Natural killer cell (primary cell): ENCODE results near the gene MYLK3. TPM values are rescaled to one million over a fixed set of nuclear protein-coding genes. Genes with fewer than 3 reads are reported as not detected.

ENCODE experiments used
- ATAC-seq, 3 donors: fragments of 150-1000 bp in 2 of 3; fragments of 200-7000 bp in 1 of 3; cut with Tn5 transposase; 1 replicate in 1 of 3; 2 replicates in 2 of 3; pipeline ENCODE4 v1.10.0; 2021; ENCODE audit warnings: mild to moderate bottlenecking in 2 of 3, moderate library complexity in 2 of 3
- DNase-seq, 2 donors: peaks; one replicate each; pipeline versions ENCODE4 v3.0.0 to v3.0.0-alpha.2; 2013 to 2021; ENCODE audit warnings: mixed read lengths in 1 of 2
- H3K27ac ChIP-seq: one replicate; pipeline ENCODE4 v1.5.1; 2013; ENCODE audit warnings: mild to moderate bottlenecking, low read length
- H3K27me3 ChIP-seq: one replicate; pipeline ENCODE4 v1.6.1; 2013; ENCODE audit warnings: low read length; ENCODE audit not compliant: control insufficient read depth, insufficient read depth
- H3K36me3 ChIP-seq: one replicate; pipeline ENCODE4 v1.6.1; 2013; ENCODE audit warnings: low read length; ENCODE audit not compliant: control insufficient read depth, insufficient read depth
- H3K4me1 ChIP-seq: one replicate; pipeline ENCODE4 v1.6.1; 2013; ENCODE audit warnings: low read length; ENCODE audit not compliant: control insufficient read depth, insufficient read depth
- H3K4me3 ChIP-seq: one replicate; pipeline ENCODE4 v1.5.1; 2013; ENCODE audit warnings: low read length
- H3K9me3 ChIP-seq: one replicate; pipeline ENCODE4 v1.6.1; 2013; ENCODE audit warnings: low read length; ENCODE audit not compliant: control insufficient read depth, insufficient read depth
- H3K27ac Mint-ChIP-seq, 2 donors: one replicate each; pipeline ENCODE4 v1.8.0; 2022; ENCODE audit warnings: mild to moderate bottlenecking in 2 of 2, mixed read lengths in 2 of 2, moderate library complexity in 1 of 2
- H3K27me3 Mint-ChIP-seq, 2 donors: one replicate each; pipeline ENCODE4 v1.8.0; 2022; ENCODE audit warnings: low read depth in 2 of 2, mixed read lengths in 2 of 2
- H3K36me3 Mint-ChIP-seq: one replicate; pipeline ENCODE4 v1.8.0; 2022; ENCODE audit warnings: mixed read lengths
- H3K4me1 Mint-ChIP-seq, 2 donors: one replicate each; pipeline ENCODE4 v1.8.0; 2022; ENCODE audit warnings: mixed read lengths in 2 of 2
- H3K4me3 Mint-ChIP-seq: one replicate; pipeline ENCODE4 v1.8.0; 2022; ENCODE audit warnings: mild to moderate bottlenecking, moderate library complexity, mixed read lengths
- H3K9me3 Mint-ChIP-seq, 2 donors: one replicate each; pipeline ENCODE4 v1.8.0; 2022; ENCODE audit warnings: mixed read lengths in 2 of 2
- WGBS: methylation state at CpG from one replicate; pipeline ENCODE4 v1.1.7; 2013; ENCODE audit warnings: missing lambda C conversion rate; ENCODE audit not compliant: insufficient coverage; 5-methylcytosine and 5-hydroxymethylcytosine counted together
- intact Hi-C: fragments of 100-400 bp; cut with micrococcal nuclease; formaldehyde crosslinking; loops from one replicate; pipeline ENCODE4 v1.14.2; 2022
- total RNA-seq, 4 donors: library from RNA; stranded (reverse); fragments of 120-200 nt in 1 of 4; gene quantifications; one replicate each; pipeline versions ENCODE4 v1.2.3 to v1.2.4, GENCODE V29; 2013 to 2022
- TF ChIP-seq, protein P1 (sequence below): fragments of 200-600 bp; IDR thresholded peaks from one replicate; pipeline ENCODE4 v1.8.0; 2022; ENCODE audit warnings: antibody characterized with exemption

MYLK3 gene
- total RNA-seq, 3 donors from 2014 or later (not counting 1 experiment from before 2014, with no cell fraction given): 0.42 to 0.73 TPM; not detected in 1

GRCh38 chr16:46720619-46721018 is 27.5 kb downstream of the MYLK3 start:
- Mint-ChIP-seq H3K9me3 (no peaks in the 10 kb centered on the region), H3K4me3 (no peak overlapping the region), H3K27ac (no peak overlapping the region), H3K27me3 (peaks cover 0 to 3% of the 10 kb centered on the region in 2 donors), H3K4me1 (no peaks in the 10 kb centered on the region), H3K36me3 (no peaks in the 10 kb centered on the region)
- DNase-seq (no peak), ATAC-seq (peak in 1 of 3 donors; percentile 30)
- no peaks in the 10 kb centered on the region for H3K27me3 ChIP-seq
- intact Hi-C loops: no loop called here
- H3K9me3 ChIP-seq: no peaks in the 10 kb centered on the region
- no peaks in the 10 kb centered on the region for H3K4me1 ChIP-seq
- WGBS: 97% methylated on average over 2 of the region's 2 CpGs
- TF ChIP-seq, protein P1, sequence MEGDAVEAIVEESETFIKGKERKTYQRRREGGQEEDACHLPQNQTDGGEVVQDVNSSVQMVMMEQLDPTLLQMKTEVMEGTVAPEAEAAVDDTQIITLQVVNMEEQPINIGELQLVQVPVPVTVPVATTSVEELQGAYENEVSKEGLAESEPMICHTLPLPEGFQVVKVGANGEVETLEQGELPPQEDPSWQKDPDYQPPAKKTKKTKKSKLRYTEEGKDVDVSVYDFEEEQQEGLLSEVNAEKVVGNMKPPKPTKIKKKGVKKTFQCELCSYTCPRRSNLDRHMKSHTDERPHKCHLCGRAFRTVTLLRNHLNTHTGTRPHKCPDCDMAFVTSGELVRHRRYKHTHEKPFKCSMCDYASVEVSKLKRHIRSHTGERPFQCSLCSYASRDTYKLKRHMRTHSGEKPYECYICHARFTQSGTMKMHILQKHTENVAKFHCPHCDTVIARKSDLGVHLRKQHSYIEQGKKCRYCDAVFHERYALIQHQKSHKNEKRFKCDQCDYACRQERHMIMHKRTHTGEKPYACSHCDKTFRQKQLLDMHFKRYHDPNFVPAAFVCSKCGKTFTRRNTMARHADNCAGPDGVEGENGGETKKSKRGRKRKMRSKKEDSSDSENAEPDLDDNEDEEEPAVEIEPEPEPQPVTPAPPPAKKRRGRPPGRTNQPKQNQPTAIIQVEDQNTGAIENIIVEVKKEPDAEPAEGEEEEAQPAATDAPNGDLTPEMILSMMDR: no peak
- H3K4me3 ChIP-seq: no peak overlapping the region
- no peaks in the 10 kb centered on the region for H3K36me3 ChIP-seq
- H3K27ac ChIP-seq: no peak overlapping the region

DNA sequence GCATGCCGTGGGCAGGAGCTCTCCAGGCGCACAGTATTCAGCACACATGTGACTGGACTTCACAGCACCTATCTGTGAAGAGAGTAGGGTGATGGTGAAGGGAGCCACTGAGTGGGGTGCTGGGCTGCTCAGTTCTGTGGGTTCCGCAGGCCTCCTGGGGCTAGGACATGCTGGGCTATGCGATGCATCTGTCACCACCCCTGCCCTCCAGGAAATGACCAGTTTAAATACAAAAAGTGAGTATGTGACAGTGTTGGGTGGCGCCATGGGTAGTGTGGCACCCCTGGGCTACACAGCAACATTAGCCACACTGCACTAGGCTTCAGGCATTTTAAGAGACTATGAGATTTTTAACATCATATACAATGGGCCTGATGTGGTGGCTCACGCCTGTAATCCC is 28.6 kb downstream of the MYLK3 start:
- no peaks in the 10 kb centered on the region for H3K27me3 ChIP-seq
- intact Hi-C loops: no loop called here
- H3K36me3 ChIP-seq: no peaks in the 10 kb centered on the region
- peaks cover 0 to 3% of the 10 kb centered on the region in 2 donors for H3K27me3 Mint-ChIP-seq
- H3K4me3 Mint-ChIP-seq: no peak overlapping the region
- TF ChIP-seq, protein P1: no peak
- H3K4me3 ChIP-seq: no peak overlapping the region
- WGBS: 88% methylated on average over 6 of the region's 6 CpGs
- H3K36me3 Mint-ChIP-seq: no peaks in the 10 kb centered on the region
- H3K4me1 ChIP-seq: no peaks in the 10 kb centered on the region
- H3K27ac Mint-ChIP-seq: no peak overlapping the region
- no peaks in the 10 kb centered on the region for H3K9me3 ChIP-seq
- no peak overlapping the region for H3K27ac ChIP-seq
- no peak for ATAC-seq
- H3K4me1 Mint-ChIP-seq: no peaks in the 10 kb centered on the region
- no peaks in the 10 kb centered on the region for H3K9me3 Mint-ChIP-seq
- no peak for DNase-seq

- no peak for DNase-seq
- H3K27ac Mint-ChIP-seq: no peak overlapping the region
- Histone ChIP-seq H3K27me3 (no peaks in the 10 kb centered on the region), H3K4me3 (no peak overlapping the region), H3K27ac (no peak overlapping the region), H3K36me3 (no peaks in the 10 kb centered on the region), H3K9me3 (no peaks in the 10 kb centered on the region), H3K4me1 (no peaks in the 10 kb centered on the region)
- H3K27me3 Mint-ChIP-seq: peaks cover 3 to 6% of the 10 kb centered on the region in 2 donors
- H3K4me3 Mint-ChIP-seq: no peak overlapping the region
- H3K9me3 Mint-ChIP-seq: no peaks in the 10 kb centered on the region
- no peak for ATAC-seq
- no peaks in the 10 kb centered on the region for H3K4me1 Mint-ChIP-seq
- intact Hi-C loops: no loop called here
- TF ChIP-seq, protein P1: no peak
- H3K36me3 Mint-ChIP-seq: no peaks in the 10 kb centered on the region
- 93% methylated on average over 8 of the region's 8 CpGs for WGBS
These were observed 29.9 kb downstream of the MYLK3 start for GRCh38 chr16:46718214-46718613.

- Mint-ChIP-seq H3K4me1 (no peaks in the 10 kb centered on the region), H3K36me3 (no peaks in the 10 kb centered on the region), H3K27ac (no peak overlapping the region), H3K9me3 (no peaks in the 10 kb centered on the region), H3K27me3 (peaks cover 3 to 6% of the 10 kb centered on the region in 2 donors), H3K4me3 (no peak overlapping the region)
- intact Hi-C loops: no loop called here
- no peaks in the 10 kb centered on the region for H3K27me3 ChIP-seq
- no peak overlapping the region for H3K4me3 ChIP-seq
- WGBS: 80% methylated on average over 2 of the region's 2 CpGs
- H3K9me3 ChIP-seq: no peaks in the 10 kb centered on the region
- TF ChIP-seq, protein P1: no peak
- DNase-seq: no peak
- no peak overlapping the region for H3K27ac ChIP-seq
- H3K4me1 ChIP-seq: peaks cover under 1% of the 10 kb centered on the region
- no peaks in the 10 kb centered on the region for H3K36me3 ChIP-seq
- ATAC-seq: no peak
These were observed 30.5 kb downstream of the MYLK3 start for GRCh38 chr16:46717692-46718091.
